Dermis microvascular lymphatic vessel endothelial cell (primary cell): ENCODE results near the gene GABRD. TPM values are rescaled to one million over a fixed set of nuclear protein-coding genes. Genes with fewer than 3 reads are reported as not detected.

Experiments
- DNase-seq, 2 donors: peaks; one replicate each; pipeline versions ENCODE4 v3.0.0 to v3.0.0-alpha.2; 2010; ENCODE audit warnings: low read depth in 2 of 2
- total RNA-seq: library from RNA; depleted of rRNA; stranded (reverse); fragments of >200 nt; gene quantifications from 2 replicates; pipeline ENCODE4 v1.2.1, GENCODE V29; 2014

The GABRD gene
- total RNA-seq, 1 donor from 2014 or later, result 1.0 TPM

DNA sequence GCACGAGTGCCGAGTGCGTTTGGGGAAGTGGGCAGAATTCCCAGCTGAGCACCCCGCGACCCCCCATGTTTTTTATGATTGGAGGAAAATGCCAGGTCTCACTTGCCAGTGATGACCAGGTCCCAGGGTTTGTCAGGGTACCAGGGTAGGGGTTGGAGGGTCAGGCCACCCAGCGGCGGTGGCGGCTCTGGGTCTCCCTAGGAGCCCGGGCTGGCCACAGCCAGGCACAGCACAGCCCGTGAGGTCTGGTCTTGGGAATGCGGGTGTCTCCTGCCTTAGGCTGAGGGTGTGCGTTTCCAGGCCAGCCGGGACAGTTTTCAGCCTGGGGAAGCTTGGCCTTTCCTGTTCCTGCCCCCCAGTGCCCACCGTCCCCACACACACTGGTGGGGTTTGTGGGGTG lies 53.7 kb downstream of the GABRD start:
- DNase-seq, result no peak

DNA sequence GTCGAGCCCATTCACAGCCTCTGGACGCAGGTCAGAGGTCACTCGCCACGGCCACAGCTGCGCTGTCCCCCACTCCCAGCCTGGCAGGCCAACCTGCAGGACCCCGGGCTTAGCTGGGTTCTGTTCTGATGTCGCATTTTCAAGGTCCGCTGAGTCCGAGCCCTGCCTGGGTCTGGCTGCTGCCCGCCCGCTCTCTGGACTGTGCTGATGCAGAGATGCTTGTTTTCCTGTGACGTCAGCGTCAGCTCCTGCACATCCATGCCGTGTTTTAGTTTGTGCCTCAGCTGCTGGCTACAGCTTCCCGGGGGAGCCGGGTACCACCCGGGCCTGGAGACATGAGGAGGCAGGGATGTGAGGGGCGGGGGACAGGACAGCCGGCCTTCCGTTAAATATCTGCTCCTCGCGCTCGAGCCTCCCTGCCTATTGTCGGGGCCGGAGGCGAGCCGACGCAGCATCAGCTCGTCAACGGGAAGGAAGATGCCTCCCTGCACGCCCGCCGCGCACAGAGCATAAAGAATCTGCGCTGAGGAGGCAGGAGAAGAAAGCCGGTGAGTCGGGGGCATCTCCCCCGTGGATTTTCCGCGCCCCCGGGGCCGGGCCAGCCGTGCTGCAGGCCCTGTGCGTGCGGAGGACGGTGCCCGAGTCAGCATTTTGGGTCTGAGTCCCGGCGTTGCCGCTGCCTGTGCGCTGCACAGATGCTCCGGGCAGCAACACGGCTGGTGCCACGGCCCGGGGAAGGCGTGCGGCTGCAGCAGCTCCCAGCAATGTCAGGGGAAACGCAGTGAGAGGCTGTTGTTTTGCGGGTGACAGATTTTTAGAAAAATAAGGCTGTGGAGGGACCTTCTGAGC lies 54.5 kb downstream of the GABRD start:
- DNase-seq, result no peak

- DNase-seq, result no peak
These were observed 55.3 kb downstream of the GABRD start for GRCh38 chr1:2074396-2074795.

GRCh38 chr1:2074944-2075740 lies 56.0 kb downstream of the GABRD start:
- DNase-seq, result no peak

- DNase-seq, result no peak
These were observed 57.7 kb downstream of the GABRD start for GRCh38 chr1:2076826-2077225.

- no peak for DNase-seq
These were observed 59.0 kb downstream of the GABRD start for GRCh38 chr1:2078170-2078569.

GRCh38 chr1:2079396-2080085 lies 60.4 kb downstream of the GABRD start:
- no peak for DNase-seq

DNA sequence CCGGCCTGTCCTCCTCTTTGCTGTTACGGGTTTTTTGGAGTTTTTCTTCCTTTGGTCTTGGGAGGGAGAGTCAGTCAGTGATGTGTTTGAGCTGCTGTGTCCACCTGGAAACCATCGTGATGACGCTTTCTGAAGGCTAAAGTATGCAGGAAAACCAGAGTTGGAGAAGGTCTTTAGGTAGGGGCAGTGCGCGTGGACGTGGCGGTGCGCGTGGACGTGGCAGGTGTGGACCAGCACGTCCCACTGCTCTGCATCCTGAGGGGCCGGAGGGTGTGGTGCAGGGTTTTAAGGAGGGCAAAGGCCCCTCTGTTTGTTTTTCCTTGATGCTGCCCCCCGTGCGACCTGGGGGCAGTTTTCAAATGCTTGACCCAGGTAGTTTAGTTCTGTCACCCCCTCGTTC lies 61.0 kb downstream of the GABRD start:
- DNase-seq, result no peak

Other genes with a start within 250 kb of the GABRD start
- 33.1 and 37.8 TPM in 2 replicates for gene NADK, start 240.9 kb upstream of the GABRD start, total RNA-seq
- gene GNB1, start 128.3 kb upstream of the GABRD start, total RNA-seq, result 72.4 and 119 TPM in 2 replicates
- gene CALML6, start 104.1 kb upstream of the GABRD start, total RNA-seq, result under 0.01 and 0.13 TPM in 2 replicates
- gene TMEM52, start 100.1 kb upstream of the GABRD start, total RNA-seq, result 0.13 TPM in 2 replicates
- not detected in 2 replicates for gene CFAP74, start 15.6 kb upstream of the GABRD start, total RNA-seq
- 23.8 and 24.0 TPM in 2 replicates for gene PRKCZ, start 31.1 kb downstream of the GABRD start, total RNA-seq
- 10.3 and 20.9 TPM in 2 replicates for gene FAAP20, start 175.4 kb downstream of the GABRD start, total RNA-seq
- 12.7 and 23.1 TPM in 2 replicates for gene SKI, start 209.0 kb downstream of the GABRD start, total RNA-seq